HG02973 (cell line): ENCODE results near the gene OR11H7.
"Not testable (repeated sequence)": the region's sequence is repeated elsewhere in the genome, so short reads cannot be mapped to it uniquely, and the experiment has no call there.

Experiments used
- ATAC-seq: cut with Tn5 transposase; IDR thresholded peaks from one replicate; pipeline ENCODE4 v1.9.1; 2021; ENCODE audit warnings: moderate library complexity; ENCODE audit not compliant: unreplicated experiment

The OR11H7 gene

DNA sequence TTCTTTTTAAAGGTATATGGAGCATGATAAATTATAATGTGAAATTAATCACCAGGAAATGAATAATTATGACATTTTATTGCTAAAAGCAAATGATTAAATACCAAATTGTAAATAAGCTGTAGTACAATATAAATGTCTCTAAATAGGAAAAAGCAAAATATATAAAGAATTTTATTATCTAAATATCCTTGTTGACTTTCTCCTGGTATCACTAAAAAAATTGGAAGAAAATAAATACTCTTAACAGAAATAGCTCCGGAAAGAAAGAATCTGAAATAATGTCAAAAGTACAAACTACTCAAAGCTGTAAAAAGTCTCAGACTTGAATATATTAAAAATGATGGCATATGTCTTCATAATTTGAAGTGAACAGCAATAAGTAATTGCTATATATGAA lies at the start of gene OR11H7:
Gene OR11H7, plus strand, starts transcription at position 301 of the 400 bp plus-strand sequence.
- ATAC-seq, result no peak

DNA sequence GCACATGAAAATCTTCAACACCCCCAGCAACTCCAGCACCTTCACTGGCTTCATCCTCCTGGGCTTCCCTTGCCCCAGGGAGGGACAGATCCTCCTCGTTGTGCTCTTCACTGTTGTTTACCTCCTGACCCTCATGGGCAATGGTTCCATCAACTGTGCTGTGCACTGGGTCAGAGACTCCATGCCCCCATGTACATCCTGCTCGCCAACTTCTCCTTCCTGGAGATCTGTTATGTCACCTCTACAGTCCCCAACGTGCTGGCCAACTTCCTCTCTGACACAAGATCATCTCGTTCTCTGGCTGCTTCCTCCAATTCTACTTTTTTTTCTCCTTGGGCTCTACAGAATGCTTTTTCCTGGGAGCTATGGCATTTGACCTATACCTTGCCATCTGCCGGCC lies 49.6 kb upstream of the OR11H7 start:
- ATAC-seq, result no peak

DNA sequence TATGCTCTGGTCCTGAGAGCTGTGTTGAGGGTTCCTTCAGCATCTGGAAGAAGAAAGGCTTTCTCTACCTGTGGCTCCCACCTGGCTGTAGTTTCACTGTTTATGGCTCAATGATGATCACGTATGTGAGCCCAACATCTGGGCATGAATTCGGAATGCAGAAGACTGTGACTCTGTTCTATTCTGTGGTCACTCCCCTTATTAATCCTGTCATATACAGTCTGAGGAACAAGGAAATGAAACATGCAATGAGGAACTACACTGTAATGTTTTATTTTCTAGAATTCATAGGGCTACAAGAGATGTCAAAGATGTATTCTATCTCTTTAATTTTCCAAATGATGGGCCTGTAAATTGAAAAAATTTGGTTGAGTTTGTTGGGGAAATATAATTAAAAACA lies 48.9 kb upstream of the OR11H7 start:
- ATAC-seq, result no peak

DNA sequence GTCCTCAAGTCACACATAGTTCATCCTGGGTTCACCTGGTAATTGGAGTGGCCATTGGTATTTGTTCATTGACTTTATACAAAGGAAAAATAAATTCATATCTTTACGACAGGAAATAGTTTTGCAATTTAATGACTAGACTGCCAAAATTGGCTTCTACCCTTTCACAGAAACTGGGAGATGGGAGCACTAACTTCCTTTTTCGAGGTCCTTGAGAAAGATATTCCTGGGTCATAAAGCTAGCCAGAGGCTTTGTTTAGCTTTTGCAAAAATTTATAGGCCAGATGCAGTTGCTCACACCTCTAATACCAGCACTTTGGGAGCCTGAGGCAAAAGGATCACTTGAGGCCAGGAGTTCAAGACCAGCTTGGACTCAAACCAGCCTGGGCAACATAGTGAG lies 48.3 kb upstream of the OR11H7 start:
- no peak for ATAC-seq

DNA sequence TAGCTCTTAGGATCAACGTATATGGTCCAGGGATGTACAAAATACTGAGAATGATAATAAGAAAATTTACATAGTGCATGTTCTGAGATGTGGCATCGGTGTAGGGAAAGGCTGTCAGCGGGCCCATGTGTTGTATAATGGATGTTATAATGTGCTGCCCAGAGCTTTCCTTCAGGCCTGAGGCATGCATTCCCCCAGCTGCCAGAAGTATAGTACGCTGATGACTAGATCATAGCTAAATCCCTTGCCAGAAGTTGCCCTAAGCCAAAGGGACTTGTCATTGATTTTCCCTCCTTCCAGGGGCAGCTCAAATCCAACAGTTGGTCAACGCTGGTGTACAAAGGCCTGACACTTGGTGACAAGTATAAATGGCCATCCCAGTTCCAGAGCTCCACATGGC lies 44.6 kb upstream of the OR11H7 start:
- no peak for ATAC-seq

DNA sequence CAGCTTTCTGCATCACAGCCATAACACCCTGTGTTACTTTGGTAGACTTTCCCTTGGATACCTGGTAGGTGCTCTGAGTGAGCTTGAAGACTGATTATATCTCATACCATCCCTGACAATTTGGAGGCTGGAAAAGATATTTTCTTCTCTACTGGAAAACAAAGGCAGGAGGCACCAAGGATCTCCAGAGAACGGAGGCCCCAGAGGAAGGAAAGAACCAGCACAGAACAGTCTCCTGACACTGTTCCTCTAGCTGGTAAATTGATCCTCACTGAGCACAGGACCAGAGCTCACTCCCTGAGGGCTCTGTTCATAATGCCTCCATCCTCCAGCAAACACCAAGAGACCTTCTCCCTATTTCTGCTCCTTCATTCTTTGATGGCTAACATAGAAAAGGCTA lies 38.2 kb upstream of the OR11H7 start, which contains the start of gene OR11G2:
Gene OR11G2, plus strand, starts transcription at position 301 of the 400 bp plus-strand sequence. CDS start 6,542 bp downstream, outside the sequence.
- ATAC-seq, result no peak

DNA sequence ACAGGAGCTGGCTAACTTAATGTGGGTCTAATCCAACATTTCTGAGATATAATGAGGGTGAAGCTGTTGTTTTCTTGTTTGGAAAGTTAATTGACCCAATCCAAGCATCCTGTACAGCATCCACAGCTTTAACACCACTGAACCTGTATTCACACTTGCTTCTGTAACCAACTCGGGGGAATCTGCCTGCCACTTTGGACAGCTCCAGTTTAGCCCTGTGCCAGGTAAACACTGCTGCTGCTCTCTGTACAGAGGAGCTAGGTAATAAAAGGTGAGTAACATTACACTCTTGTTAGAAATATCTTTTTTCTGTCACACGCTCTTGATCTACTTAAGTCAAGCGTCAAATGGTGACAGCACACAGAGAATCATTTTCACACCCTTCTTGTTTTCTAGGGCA lies 37.4 kb upstream of the OR11H7 start:
- no peak for ATAC-seq

DNA sequence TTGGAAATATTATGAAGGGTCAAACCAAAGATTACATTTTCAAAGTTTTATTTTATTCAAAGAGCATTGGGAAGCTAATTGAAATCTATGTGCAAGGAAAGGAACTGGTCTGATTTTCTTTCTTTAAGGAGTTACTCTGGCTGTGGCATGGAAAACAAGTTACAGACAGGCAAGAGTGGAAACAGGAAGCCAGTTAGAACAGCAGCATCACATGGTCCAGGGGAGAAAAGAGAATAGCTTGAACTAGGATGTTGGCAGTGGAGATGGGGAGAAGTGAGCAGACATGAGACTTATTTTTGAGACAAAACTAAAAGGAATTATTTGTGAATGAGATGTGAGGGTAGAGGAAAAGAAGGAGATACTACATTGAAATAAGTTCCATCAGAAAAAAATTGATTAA lies 34.7 kb upstream of the OR11H7 start:
- no peak for ATAC-seq

DNA sequence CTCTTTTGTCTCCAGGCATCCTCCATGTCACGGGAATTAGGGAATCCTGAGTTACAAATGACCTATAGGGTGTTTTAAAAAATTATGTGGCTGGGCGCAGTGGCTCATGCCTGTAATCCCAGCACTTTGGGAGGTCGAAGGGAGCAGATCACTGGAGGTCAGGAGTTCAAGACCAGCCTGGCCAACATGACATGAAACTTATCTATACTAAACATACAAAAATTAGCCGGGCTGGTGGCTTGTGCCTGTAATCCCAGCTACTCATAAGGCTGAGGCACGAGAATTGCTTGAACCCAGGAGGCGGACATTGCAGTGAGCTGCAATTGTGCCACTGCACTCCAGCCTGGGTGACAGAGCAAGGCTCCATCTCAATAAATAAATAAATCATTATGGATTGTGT lies 33.6 kb upstream of the OR11H7 start:
- ATAC-seq, result not testable (repeated sequence)

DNA sequence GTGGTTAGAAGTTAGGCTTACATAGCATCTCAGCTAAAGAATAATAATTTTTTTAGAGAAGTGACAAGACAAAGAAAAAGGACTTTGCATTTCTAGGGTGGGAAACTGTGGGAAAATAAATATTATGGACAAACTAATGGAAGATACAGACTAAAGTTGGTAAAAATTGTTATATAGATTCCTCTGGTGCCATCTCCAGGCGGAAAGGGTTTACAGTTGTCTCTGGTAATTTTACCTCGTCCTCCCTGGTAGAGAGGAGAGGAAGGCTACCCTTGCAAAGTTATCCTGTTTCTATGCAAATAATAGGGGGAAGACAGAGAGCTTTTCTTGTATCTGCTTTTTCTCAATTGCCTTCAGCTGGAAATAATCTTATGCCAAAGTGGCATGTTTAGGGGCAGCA lies 32.9 kb upstream of the OR11H7 start:
- ATAC-seq, result no peak

DNA sequence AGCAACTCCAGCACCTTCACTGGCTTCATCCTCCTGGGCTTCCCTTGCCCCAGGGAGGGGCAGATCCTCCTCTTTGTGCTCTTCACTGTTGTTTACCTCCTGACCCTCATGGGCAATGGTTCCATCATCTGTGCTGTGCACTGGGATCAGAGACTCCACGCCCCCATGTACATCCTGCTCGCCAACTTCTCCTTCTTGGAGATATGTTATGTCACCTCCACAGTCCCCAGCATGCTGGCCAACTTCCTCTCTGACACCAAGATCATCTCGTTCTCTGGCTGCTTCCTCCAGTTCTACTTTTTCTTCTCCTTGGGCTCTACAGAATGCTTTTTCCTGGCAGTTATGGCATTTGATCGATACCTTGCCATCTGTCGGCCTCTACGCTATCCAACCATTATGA lies 31.3 kb upstream of the OR11H7 start:
- ATAC-seq, result no peak

DNA sequence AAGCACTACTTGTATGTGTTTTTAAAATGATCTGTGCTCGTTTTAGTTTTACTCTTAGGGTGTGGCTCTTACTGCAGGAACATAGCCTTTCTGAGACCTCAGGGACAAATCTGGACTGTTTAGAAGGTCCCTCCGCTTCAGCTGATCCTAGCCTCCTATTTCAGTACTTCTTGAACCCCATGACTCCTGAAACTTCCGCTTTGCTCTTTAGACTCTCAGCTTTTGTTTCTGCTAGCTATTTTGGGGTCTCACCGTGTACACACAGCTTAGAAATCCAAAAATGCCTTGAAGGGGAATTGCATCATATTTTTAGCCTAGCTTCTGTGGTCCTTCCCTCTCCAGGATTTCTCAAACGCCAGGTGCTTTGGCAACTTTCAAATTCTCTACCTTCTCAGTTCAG lies 29.8 kb upstream of the OR11H7 start:
- no peak for ATAC-seq

DNA sequence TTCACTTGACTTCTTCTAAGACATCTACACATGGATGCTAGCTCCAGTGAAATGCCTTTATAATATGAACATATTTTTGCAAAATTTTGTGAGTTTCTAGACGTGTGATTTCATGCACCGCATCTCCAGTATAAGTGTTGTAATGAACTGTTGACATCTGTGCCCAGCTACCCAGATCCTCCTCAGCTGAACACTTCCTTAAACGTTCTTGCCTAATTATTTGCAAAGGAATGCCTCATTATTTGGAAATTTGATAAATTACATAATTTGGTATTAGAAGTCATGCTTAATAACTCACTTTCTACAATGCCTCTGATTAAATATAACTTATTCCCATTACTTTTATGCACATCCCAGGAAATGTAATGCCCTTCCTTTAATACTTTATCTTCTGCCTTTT lies 24.1 kb upstream of the OR11H7 start:
- no peak for ATAC-seq

DNA sequence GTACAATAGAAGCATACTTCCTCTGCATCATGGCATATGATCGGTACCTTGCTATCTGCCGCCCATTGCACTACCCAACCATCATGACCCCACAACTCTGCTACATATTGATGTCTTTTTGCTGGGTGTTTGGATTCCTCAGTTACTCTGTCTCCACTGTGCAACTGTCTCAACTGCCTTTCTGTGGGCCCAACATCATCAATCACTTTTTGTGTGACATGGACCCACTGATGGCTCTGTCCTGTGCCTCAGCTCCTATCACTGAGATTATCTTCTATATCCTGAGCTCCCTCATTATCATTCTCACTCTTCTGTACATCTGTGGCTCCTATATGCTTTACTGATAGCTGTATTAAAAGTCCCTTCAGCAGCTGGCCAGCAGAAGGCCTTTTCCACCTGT lies 19.2 kb upstream of the OR11H7 start:
- ATAC-seq, result no peak

DNA sequence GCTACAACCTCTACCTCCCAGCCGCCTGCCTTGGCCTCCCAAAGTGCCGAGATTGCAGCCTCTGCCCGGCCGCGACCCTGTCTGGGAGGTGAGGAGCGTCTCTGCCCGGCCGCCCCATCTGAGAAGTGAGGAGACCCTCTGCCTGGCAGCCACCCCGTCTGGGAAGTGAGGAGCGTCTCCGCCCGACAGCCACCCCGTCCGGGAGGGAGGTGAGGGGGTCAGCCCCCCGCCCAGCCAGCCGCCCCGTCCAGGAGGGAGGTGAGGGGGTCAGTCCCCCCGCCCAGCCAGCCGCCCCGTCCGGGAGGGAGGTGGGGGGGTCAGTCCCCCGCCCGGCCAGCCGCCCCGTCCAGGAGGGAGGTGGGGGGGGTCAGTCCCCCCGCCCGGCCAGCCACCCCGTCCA lies 16.4 kb upstream of the OR11H7 start:
- ATAC-seq, result not testable (repeated sequence)

DNA sequence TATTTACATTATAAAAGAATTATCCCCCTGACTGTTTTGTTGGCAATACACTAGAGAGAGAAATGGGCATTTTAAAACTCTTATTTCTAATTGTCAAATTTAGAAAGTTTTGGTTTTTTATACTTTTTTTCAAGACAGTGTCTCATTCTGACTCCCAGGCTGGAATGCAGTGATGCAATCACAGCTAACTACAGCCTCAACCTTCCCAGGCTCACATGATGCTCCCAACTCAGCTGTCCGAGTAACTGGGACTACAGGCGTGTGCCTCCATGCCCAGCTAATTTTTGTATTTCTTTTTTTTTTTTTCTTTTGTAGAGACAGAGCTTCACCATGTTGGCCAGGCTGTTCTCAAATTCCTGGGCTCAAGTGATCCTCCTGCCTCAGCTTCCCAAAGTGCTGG lies 13.6 kb upstream of the OR11H7 start:
- ATAC-seq, result no peak

DNA sequence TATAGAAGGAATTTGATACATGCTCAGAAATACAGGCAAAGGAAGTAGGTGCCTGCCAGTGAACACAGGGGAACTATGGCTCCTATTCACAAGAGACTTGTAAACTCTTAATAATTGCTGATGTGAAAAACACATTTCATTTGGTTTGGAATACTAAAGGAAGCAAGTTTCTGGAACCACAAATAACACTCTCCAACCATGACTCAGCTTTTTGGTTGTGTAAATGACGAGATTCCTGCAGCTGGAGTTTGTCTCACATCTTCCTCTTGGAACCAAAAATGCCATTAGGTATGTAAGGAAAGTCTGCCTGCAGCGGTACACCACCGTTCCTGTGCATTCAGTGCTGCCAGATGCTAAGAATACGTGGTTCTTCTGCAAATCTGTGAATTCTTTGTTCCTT lies 9.7 kb upstream of the OR11H7 start:
- no peak for ATAC-seq

DNA sequence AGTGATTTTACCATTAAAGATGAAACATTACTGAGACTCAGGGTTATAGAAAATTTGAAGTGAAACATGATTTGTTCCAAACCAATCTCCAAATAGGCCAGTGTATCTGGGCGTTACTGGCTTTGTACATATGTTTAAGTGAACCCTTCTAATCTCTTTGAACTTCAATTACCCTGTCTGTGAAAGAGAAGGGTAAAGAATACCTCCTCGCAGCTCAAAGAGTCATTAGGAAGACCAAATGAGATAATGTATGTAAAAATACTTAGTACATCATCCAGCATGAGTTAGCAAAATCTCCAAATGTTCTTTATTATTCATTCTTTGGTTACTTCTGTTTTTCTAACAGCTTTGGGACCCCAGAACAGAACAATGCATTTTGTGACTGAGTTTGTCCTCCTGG lies 5.4 kb upstream of the OR11H7 start, which contains the start of gene OR11H6:
Gene OR11H6, plus strand, starts transcription at position 301 of the 400 bp plus-strand sequence. Its CDS starts 0 bp downstream, at position 301.
- ATAC-seq, result no peak

DNA sequence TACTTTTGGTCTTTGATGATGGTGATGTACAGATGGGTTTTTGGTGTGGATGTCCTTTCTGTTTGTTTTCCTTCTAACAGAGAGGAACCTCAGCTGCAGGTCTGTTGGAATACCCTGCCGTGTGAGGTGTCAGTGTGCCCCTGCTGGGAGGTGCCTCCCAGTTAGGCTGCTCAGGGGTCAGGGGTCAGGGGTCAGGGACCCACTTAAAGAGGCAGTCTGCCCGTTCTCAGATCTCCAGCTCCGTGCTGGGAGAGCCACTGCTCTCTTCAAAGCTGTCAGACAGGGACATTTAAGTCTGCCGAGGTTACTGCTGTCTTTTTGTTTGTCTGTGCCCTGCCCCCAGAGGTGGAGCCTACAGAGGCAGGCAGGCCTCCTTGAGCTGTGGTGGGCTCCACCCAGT lies 6.6 kb downstream of the OR11H7 start:
- not testable (repeated sequence) for ATAC-seq

DNA sequence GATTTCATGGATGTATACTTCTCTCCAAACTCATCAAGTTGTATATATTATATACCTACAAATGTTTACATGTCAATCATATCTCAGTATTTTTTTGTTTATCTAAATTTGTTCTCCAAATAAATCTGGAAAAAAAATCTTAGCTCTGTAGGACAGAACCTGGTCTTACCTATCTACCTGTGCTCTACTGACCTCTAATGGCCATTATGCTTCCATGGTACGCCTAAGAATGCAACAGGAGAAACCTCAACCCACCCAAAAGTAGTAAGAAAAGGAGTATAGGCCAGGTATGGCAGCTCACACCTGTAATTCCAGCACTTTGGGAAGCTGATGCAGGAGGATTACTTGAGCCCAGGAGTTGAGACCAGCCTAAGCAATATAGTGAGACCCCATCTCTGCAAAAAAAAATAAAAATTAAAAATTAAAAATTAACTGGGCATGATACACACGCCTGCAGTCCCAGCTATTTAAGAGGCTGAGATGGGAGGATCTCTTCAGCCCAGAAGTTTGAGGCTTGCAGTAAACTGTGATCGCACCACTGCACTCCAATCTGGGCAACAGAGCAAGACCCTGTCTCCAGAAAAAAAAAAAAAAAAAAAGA lies 19.0 kb downstream of the OR11H7 start:
- no peak for ATAC-seq

DNA sequence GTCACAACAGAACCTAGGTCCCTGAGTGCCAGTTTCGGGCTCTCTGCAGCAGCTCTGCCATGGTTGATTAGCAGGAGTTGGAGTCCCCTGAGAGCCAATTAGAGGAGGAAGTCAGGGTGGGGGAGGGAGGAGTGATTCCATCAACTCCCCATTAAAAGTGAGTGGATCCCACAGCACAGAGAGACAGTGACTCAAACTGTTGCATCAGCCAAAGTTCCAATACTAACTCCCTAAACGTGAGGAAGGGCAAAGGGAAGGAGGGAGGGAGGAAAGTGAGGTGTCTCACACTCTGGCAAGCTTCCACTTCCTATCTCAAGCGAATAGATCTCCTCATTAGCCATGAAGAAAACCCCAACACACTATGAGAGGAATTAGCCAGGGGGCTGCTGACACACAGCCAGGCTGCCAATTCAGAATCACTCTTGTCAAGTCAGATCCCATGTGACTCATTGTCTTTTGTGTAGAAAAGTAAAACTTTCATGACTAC lies 33.9 kb downstream of the OR11H7 start:
- no peak for ATAC-seq

DNA sequence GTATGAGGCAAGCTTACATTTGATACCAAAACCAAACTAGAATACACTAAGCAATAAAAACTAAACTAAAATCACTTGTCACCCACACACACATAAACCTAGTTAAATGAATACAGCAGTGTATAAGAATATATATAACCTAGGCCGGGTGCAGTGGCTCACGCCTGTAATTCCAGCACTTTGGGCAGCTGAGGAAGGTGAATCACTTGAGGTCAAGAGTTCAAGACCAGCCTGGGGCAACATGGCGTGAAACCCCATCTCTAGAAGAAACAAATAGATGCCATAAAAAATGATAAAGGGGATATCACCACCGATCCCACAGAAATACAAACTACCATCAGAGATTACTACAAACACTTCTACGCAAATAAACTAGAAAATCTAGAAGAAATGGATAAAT lies 35.6 kb downstream of the OR11H7 start:
- ATAC-seq, result not testable (repeated sequence)

DNA sequence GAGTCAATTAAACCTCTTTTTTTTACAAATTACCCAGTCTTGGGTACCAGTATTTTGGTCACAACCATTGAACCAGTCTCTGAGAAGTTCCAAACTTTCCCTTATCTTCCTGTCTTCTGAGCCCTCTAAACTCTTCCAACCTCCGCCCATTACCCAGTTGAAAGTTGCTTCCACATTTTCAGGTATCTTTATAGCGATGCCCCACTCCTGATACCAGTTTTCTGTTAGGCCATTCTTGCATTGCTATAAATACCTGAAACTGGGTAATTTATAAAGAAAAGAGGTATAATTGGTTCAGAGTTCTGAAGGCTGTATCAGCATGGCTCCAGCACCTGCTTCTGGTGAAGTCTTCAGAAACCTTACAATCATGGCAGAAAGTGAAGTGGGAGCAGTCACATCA lies 45.3 kb downstream of the OR11H7 start:
- no peak for ATAC-seq
